KMS-11 (cell line): ENCODE measurements around the gene ULK4.

ENCODE experiments used
- H2AFZ ChIP-seq: fragments of 200-600 bp; sonication (generic); 2 replicates; pipeline ENCODE4 v1.6.1; 2016; ENCODE audit warnings: antibody characterized with exemption, mixed run types, low read depth
- H3K27ac ChIP-seq: fragments of 200-600 bp; sonication (generic); 2 replicates; pipeline ENCODE4 v1.6.1; 2016; ENCODE audit warnings: mild to moderate bottlenecking, mixed run types
- H3K27me3 ChIP-seq: fragments of 200-600 bp; sonication (generic); 2 replicates; pipeline ENCODE4 v1.6.1; 2017; ENCODE audit warnings: mild to moderate bottlenecking, low read depth, mixed run types, moderate library complexity; ENCODE audit not compliant: insufficient read depth
- H3K36me3 ChIP-seq: fragments of 200-600 bp; sonication (generic); 2 replicates; pipeline ENCODE4 v1.6.1; 2017; ENCODE audit warnings: mild to moderate bottlenecking, mixed run types; ENCODE audit not compliant: insufficient read depth
- H3K4me1 ChIP-seq: fragments of 200-600 bp; sonication (generic); 2 replicates; pipeline ENCODE4 v1.6.1; 2016; ENCODE audit warnings: mild to moderate bottlenecking, low read depth, mixed run types; ENCODE audit not compliant: poor library complexity, severe bottlenecking
- H3K4me2 ChIP-seq: fragments of 200-600 bp; sonication (generic); 2 replicates; pipeline ENCODE4 v1.7.0; 2016; ENCODE audit warnings: mild to moderate bottlenecking, mixed run types
- H3K4me3 ChIP-seq: fragments of 200-600 bp; sonication (generic); IDR thresholded peaks from 2 replicates; pipeline ENCODE4 v1.6.1; 2017; ENCODE audit warnings: low read depth, low read length, mixed read lengths; ENCODE audit not compliant: insufficient read depth
- H3K79me2 ChIP-seq: fragments of 200-600 bp; sonication (generic); 2 replicates; pipeline ENCODE4 v1.6.1; 2016; ENCODE audit warnings: low read depth, mixed run types; ENCODE audit not compliant: insufficient read depth
- H3K9ac ChIP-seq: fragments of 200-600 bp; sonication (generic); 2 replicates; pipeline ENCODE4 v1.6.1; 2016; ENCODE audit warnings: mild to moderate bottlenecking, mixed run types
- H4K20me1 ChIP-seq: fragments of 200-600 bp; sonication (generic); 2 replicates; pipeline ENCODE4 v1.6.1; 2016; ENCODE audit warnings: mild to moderate bottlenecking, mixed run types; ENCODE audit not compliant: insufficient read depth
- TF ChIP-seq, protein P1 (sequence below): fragments of 200-600 bp; sonication (generic); conservative IDR thresholded peaks from 2 replicates; pipeline ENCODE4 v1.6.1; 2017; ENCODE audit warnings: low read depth, mild to moderate bottlenecking, antibody characterized with exemption, low read length, moderate library complexity, mixed read lengths

ULK4 gene

DNA sequence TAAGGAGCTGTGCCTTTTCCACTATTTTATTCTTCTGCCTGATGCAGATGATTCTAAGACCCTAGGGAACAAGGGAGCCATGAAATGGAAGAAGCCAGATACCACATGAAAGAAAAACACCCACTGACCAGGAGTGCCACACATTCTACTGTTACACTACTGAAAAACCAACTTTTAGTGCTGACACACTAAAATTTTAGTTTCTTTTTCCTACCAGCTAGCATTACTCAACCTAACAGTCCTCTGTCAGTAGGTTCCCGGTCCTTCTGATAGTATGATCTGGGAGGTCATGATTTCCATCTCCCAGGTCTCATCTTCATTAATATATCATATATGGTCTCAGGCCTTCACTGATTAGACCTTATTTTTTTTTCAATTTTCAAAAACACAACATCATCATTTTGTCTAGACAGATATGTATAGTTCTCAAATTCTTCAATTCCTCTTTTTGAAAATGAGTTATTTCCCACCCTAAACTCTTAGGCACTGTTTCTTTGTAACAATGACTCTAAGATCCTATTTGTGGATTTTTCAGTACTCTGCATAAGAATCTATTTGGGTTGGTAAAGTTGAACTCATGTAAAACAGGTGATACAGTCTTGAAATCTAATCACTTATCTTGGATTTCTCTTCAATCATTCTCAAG is 440.8 kb downstream of the ULK4 start:
- Histone ChIP-seq H3K4me3 (no peak overlapping the region), H3K9ac (no peak overlapping the region), H3K36me3 (no peaks in the 10 kb centered on the region), H3K4me2 (no peak overlapping the region), H3K27ac (no peak overlapping the region), H3K4me1 (peaks cover 23% of the 10 kb centered on the region), H2AFZ (no peak overlapping the region), H4K20me1 (no peaks in the 10 kb centered on the region), H3K79me2 (no peaks in the 10 kb centered on the region), H3K27me3 (no peaks in the 10 kb centered on the region)
- TF ChIP-seq, protein P1, sequence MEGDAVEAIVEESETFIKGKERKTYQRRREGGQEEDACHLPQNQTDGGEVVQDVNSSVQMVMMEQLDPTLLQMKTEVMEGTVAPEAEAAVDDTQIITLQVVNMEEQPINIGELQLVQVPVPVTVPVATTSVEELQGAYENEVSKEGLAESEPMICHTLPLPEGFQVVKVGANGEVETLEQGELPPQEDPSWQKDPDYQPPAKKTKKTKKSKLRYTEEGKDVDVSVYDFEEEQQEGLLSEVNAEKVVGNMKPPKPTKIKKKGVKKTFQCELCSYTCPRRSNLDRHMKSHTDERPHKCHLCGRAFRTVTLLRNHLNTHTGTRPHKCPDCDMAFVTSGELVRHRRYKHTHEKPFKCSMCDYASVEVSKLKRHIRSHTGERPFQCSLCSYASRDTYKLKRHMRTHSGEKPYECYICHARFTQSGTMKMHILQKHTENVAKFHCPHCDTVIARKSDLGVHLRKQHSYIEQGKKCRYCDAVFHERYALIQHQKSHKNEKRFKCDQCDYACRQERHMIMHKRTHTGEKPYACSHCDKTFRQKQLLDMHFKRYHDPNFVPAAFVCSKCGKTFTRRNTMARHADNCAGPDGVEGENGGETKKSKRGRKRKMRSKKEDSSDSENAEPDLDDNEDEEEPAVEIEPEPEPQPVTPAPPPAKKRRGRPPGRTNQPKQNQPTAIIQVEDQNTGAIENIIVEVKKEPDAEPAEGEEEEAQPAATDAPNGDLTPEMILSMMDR, result no peak

DNA sequence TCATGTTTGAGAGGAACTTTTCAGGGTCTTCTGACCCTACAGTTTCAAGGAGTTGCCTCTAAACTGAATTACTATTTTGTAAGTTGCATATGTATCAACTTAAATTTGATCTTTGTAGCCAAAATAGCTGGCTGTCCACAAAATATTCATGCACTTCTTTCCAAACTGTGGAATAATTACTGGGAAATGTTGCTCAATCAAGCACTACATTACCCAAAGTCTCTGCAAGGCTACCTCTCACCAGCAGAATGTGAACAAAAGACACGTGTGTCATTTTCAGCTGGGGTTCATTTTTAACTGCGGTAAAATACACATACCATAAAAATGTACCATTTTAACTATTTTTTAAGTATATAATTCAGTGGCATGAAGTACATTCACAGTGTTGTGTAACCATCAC is 442.2 kb downstream of the ULK4 start:
- no peaks in the 10 kb centered on the region for H3K27me3 ChIP-seq
- H3K27ac ChIP-seq, result no peak overlapping the region
- H4K20me1 ChIP-seq, result no peaks in the 10 kb centered on the region
- no peaks in the 10 kb centered on the region for H3K79me2 ChIP-seq
- no peak overlapping the region for H3K4me2 ChIP-seq
- H3K4me3 ChIP-seq, result no peak overlapping the region
- H3K36me3 ChIP-seq, result no peaks in the 10 kb centered on the region
- no peak overlapping the region for H3K9ac ChIP-seq
- TF ChIP-seq, protein P1, result no peak
- H3K4me1 ChIP-seq, result peaks cover 23% of the 10 kb centered on the region
- H2AFZ ChIP-seq, result no peak overlapping the region

DNA sequence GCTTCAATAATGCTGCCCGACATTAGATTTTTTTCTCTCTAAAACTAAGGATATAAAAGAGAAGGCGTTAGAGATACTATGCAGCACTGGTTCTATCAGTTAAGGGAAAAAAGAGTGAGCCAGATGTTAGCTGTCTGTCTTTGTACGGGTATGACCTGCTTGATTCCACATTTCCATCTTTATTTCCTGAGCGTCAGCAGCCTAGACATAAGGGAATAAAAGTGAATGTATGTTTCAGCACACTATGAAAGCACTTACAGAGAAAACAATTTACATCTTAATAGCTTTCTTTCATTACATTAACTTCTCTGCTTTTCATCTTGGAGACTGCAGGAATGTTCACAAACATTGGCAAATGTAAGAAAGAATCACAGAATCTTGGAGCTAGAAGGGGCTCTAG is 443.3 kb downstream of the ULK4 start:
- Histone ChIP-seq H3K9ac (no peak overlapping the region), H3K4me1 (peaks cover 23% of the 10 kb centered on the region), H3K4me3 (no peak overlapping the region), H3K36me3 (no peaks in the 10 kb centered on the region), H3K27ac (no peak overlapping the region), H3K27me3 (no peaks in the 10 kb centered on the region), H3K79me2 (no peaks in the 10 kb centered on the region), H2AFZ (no peak overlapping the region), H3K4me2 (no peak overlapping the region), H4K20me1 (no peaks in the 10 kb centered on the region)
- TF ChIP-seq, protein P1, result no peak

DNA sequence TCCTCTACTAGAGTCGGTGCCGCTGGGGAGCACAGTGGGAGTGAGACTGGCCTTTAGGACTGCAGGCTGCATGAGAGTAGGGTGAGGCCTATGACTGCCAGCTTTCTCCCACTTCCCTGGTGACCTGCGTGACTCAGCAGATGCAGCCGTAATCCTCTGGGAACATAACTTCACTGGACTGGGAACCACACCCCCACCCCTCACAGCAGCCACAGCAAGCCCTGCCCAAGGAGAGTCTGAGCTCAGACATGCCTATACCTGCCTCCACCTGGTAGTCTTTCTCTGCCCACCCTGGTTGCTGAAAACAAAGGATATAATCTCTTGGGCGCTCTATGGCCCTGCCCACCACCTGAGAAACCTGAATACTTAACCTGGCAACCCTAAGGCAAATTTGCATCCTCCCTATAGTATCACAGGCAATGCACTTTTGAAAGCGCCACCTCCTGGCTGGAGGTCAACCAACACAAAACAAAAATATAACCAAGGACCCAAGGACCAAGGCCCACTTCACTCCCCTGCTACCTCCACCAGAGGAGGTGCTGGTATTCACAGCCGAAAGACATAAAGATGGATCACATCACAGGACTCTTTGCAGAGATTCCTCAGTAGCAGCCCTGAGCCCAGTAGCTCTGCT is 453.7 kb downstream of the ULK4 start:
- TF ChIP-seq, protein P1, result no peak

More for the DNA sequence above, 453.7 kb downstream of the ULK4 start:
- H3K27me3 ChIP-seq, result no peaks in the 10 kb centered on the region
- H2AFZ ChIP-seq, result no peak overlapping the region
- H3K4me1 ChIP-seq, result no peaks in the 10 kb centered on the region
- H3K4me2 ChIP-seq, result no peak overlapping the region
- no peaks in the 10 kb centered on the region for H3K36me3 ChIP-seq
- no peak overlapping the region for H3K9ac ChIP-seq
- no peak overlapping the region for H3K4me3 ChIP-seq
- no peaks in the 10 kb centered on the region for H3K79me2 ChIP-seq
- H4K20me1 ChIP-seq, result no peaks in the 10 kb centered on the region
- no peak overlapping the region for H3K27ac ChIP-seq
